ENCODE results near the gene GBP4.

Gene GBP4

DNA sequence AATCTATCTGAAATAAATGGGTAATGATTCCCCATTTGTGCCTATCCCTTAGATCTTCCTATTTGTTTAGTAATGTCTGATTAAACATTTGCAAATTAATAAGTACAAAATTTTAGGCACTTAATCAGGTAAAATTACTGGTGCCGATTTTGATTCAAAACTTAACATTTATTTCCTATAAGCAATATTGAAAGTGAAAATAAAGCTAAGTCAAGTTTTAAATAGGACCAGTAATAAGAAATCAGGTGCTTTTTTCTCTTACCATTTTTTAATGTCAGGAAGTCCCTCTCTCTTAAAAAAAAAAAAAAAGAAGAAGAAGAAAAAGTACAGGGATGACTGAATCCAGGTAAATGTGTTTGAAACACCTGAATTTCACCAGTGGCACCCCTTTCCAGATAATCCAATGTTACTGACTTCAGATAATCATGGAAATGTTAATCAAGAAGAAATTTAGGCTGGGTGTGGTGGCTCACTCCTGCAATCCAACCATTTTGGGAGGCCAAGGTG lies 836 bp upstream of the GBP4 start:
- ChIA-PET CTCF (no interaction called here), POLR2A (no interaction called here)
- H3K27ac ChIP-seq (ENCODE audit: extremely low read depth, low read depth, low read length) = no peak overlapping the region
- no peaks in the 10 kb centered on the region for H3K36me3 ChIP-seq (ENCODE audit: control insufficient read depth in 2 of 2, insufficient read depth in 1 of 2, low read length in 2 of 2)
- TF ChIP-seq, protein P1, sequence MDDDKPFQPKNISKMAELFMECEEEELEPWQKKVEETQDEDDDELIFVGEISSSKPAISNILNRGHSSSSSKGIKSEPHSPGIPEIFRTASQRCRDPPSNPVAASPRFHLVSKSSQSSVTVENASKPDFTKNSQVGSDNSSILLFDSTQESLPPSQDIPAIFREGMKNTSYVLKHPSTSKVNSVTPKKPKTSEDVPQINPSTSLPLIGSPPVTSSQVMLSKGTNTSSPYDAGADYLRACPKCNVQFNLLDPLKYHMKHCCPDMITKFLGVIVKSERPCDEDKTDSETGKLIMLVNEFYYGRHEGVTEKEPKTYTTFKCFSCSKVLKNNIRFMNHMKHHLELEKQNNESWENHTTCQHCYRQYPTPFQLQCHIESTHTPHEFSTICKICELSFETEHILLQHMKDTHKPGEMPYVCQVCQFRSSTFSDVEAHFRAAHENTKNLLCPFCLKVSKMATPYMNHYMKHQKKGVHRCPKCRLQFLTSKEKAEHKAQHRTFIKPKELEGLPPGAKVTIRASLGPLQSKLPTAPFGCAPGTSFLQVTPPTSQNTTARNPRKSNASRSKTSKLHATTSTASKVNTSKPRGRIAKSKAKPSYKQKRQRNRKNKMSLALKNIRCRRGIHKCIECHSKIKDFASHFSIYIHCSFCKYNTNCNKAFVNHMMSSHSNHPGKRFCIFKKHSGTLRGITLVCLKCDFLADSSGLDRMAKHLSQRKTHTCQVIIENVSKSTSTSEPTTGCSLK (tag by site-specific recombination; IDR thresholded peaks at IDR 0.05) = no peak
- TF ChIP-seq ZNF19 (tag by site-specific recombination; IDR thresholded peaks at IDR 0.05; ENCODE audit: low read depth) = no peak
- no peak for TF ChIP-seq SCRT2 (tag by site-specific recombination; IDR thresholded peaks at IDR 0.05)
- TF ChIP-seq, protein P2, sequence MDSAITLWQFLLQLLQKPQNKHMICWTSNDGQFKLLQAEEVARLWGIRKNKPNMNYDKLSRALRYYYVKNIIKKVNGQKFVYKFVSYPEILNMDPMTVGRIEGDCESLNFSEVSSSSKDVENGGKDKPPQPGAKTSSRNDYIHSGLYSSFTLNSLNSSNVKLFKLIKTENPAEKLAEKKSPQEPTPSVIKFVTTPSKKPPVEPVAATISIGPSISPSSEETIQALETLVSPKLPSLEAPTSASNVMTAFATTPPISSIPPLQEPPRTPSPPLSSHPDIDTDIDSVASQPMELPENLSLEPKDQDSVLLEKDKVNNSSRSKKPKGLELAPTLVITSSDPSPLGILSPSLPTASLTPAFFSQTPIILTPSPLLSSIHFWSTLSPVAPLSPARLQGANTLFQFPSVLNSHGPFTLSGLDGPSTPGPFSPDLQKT (IDR thresholded peaks at IDR 0.05; ENCODE audit: borderline replicate concordance, low read depth, low read length) = no peak
- TF ChIP-seq ZNF48 (tag by site-specific recombination; IDR thresholded peaks at IDR 0.05) = no peak
- TF ChIP-seq, protein P3, sequence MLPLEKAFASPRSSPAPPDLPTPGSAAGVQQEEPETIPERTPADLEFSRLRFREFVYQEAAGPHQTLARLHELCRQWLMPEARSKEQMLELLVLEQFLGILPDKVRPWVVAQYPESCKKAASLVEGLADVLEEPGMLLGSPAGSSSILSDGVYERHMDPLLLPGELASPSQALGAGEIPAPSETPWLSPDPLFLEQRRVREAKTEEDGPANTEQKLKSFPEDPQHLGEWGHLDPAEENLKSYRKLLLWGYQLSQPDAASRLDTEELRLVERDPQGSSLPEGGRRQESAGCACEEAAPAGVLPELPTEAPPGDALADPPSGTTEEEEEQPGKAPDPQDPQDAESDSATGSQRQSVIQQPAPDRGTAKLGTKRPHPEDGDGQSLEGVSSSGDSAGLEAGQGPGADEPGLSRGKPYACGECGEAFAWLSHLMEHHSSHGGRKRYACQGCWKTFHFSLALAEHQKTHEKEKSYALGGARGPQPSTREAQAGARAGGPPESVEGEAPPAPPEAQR (tag by site-specific recombination; IDR thresholded peaks at IDR 0.05) = no peak
- TF ChIP-seq CTCF (tag by site-specific recombination; IDR thresholded peaks at IDR 0.05) = no peak
- no peaks in the 10 kb centered on the region for H3K9me3 ChIP-seq (ENCODE audit: control insufficient read depth, insufficient read depth, low read depth, low read length)
- no peaks in the 10 kb centered on the region for H3K4me1 ChIP-seq (ENCODE audit: control insufficient read depth, insufficient read depth, low read length)
- no peak overlapping the region for H3K4me3 ChIP-seq (ENCODE audit: low read depth, low read length)

DNA sequence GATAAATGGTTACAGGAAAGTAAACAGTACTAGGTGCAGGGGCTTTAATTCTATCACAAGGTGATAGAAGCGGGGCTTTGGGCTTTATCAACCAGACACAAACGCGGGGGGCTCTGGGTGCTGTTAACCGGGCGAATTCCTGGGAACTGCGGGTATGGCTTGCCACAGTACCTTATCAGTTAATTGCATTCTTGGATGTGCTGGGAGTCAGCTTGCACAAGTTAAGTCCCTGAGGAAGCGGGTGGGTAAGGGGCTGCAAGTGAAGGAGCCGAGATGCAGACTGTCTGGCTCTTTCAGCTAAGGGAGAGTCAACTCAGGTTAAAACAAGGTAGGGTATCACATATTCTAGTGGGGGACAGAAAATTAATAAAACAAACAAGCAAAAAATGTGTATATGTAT lies 661 bp downstream of the GBP4 start:
- POLR2A ChIA-PET = no interaction called here
- TF ChIP-seq ZNF530 (tag by site-specific recombination; IDR thresholded peaks at IDR 0.05; ENCODE audit: low read depth) (no peak), ZNF324 (tag by site-specific recombination; IDR thresholded peaks at IDR 0.05) (no peak), PRDM10 (tag by site-specific recombination; IDR thresholded peaks at IDR 0.05) (no peak), IKZF3 (tag by site-specific recombination; IDR thresholded peaks at IDR 0.05) (no peak), ZNF626 (tag by site-specific recombination; IDR thresholded peaks at IDR 0.05) (no peak), ZNF211 (tag by site-specific recombination; IDR thresholded peaks at IDR 0.05; ENCODE audit: low read depth) (no peak), ZNF777 (tag by site-specific recombination; IDR thresholded peaks at IDR 0.05; ENCODE audit: borderline replicate concordance) (no peak), ZNF514 (tag by site-specific recombination; IDR thresholded peaks at IDR 0.05) (no peak)
- TF ChIP-seq, protein P4, sequence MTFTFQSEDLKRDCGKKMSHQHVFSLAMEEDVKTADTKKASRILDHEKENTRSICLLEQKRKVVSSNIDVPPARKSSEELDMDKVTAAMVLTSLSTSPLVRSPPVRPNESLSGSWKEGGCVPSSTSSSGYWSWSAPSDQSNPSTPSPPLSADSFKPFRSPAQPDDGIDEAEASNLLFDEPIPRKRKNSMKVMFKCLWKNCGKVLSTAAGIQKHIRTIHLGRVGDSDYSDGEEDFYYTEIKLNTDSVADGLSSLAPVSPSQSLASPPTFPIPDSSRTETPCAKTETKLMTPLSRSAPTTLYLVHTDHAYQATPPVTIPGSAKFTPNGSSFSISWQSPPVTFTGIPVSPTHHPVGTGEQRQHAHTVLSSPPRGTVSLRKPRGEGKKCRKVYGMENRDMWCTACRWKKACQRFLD (tag by site-specific recombination; IDR thresholded peaks at IDR 0.05) = no peak
- Histone ChIP-seq H3K36me3 (ENCODE audit: control insufficient read depth in 2 of 2, insufficient read depth in 1 of 2, low read length in 2 of 2) (no peaks in the 10 kb centered on the region), H3K4me1 (ENCODE audit: control insufficient read depth, insufficient read depth, low read length) (no peaks in the 10 kb centered on the region), H3K27ac (ENCODE audit: extremely low read depth, low read depth, low read length) (no peak overlapping the region), H3K4me3 (ENCODE audit: low read depth, low read length) (no peak overlapping the region), H3K9me3 (ENCODE audit: control insufficient read depth, insufficient read depth, low read depth, low read length) (no peaks in the 10 kb centered on the region)
- CTCF ChIA-PET = interaction anchor here (0.7 kb wide), 1 partner anchor 249 kb away, joined by 3 read pairs; no protein-coding TSS in a partner anchor
